H1 (cell line): ENCODE data around the gene EPN3. TPM values are rescaled to one million over a fixed set of nuclear protein-coding genes. Genes with fewer than 3 reads are reported as not detected.

ENCODE experiments used
- CTCF ChIA-PET: fragments of 300-600 bp; sonication (Branson Sonifier 250); formaldehyde crosslinking; loops from one replicate; lab custom pipeline; 2021; ENCODE audit not compliant: partially characterized antibody; lab: Charles Lee
- POLR2A ChIA-PET: fragments of 300-600 bp; sonication (Branson Sonifier 250); formaldehyde crosslinking; loops from one replicate; lab custom pipeline; 2021; ENCODE audit warnings: inconsistent platforms; ENCODE audit not compliant: partially characterized antibody; lab: Charles Lee
- DNase-seq, 2 experiments: peaks; one replicate each; pipeline versions ENCODE4 v3.0.0 to v3.0.0-alpha.2; 2010 to 2022; ENCODE audit warnings: low spot score in 2 of 2, low read depth in 1 of 2, mixed read lengths in 1 of 2
- FAIRE-seq: peaks from 2 replicates; lab custom pipeline; 2011; peaks lifted over from hg19 to GRCh38; lab: Jason Lieb, UNC
- H2AFZ ChIP-seq: 2 replicates; pipeline ENCODE4 v1.8.1; 2012; ENCODE audit warnings: low read length, inconsistent platforms
- H2AK5ac ChIP-seq: 2 replicates; pipeline ENCODE4 v1.6.1; 2013; ENCODE audit warnings: low read depth, low read length
- H2BK120ac ChIP-seq: replicated peaks from 2 replicates; pipeline ENCODE3; 2013; ENCODE audit warnings: low read depth, low read length, inconsistent platforms
- H2BK12ac ChIP-seq: 2 replicates; pipeline ENCODE4 v1.6.1; 2013; ENCODE audit warnings: low read depth, low read length
- H2BK15ac ChIP-seq: 2 replicates; pipeline ENCODE4 v1.6.1; 2013; ENCODE audit warnings: low read length
- H2BK20ac ChIP-seq: 2 replicates; pipeline ENCODE4 v1.6.1; 2013; ENCODE audit warnings: low read length
- H2BK5ac ChIP-seq: 2 replicates; pipeline ENCODE4 v1.6.1; 2013; ENCODE audit warnings: low read depth, low read length
- H3K14ac ChIP-seq: 2 replicates; pipeline ENCODE4 v1.6.1; 2013; ENCODE audit warnings: inconsistent platforms; ENCODE audit not compliant: insufficient read length
- H3K18ac ChIP-seq: 2 replicates; pipeline ENCODE4 v1.6.1; 2013; ENCODE audit warnings: low read length; ENCODE audit errors: extremely low read depth
- H3K23ac ChIP-seq: 2 replicates; pipeline ENCODE4 v1.6.1; 2013; ENCODE audit warnings: inconsistent platforms; ENCODE audit not compliant: insufficient read length
- H3K23me2 ChIP-seq: 2 replicates; pipeline ENCODE4 v1.6.1; 2013; ENCODE audit warnings: low read depth, low read length
- H3K27ac ChIP-seq: 2 replicates; pipeline ENCODE4 v1.6.1; 2011; ENCODE audit warnings: low read depth, low read length, inconsistent platforms
- H3K27me3 ChIP-seq, 4 experiments: replicated peaks in 1 of 4; 1 replicate in 1 of 4; 2 replicates in 3 of 4; pipeline versions ENCODE4 v1.6.1 to v1.8.1; 2011 to 2013; ENCODE audit warnings: low read length in 3 of 4, mild to moderate bottlenecking in 3 of 4, inconsistent platforms in 2 of 4, mixed read lengths in 2 of 4, moderate library complexity in 1 of 4; ENCODE audit not compliant: control insufficient read depth in 3 of 4, insufficient read depth in 3 of 4; ENCODE audit errors: extremely low read depth in 1 of 4
- H3K36me3 ChIP-seq, 4 experiments: 2 replicates each; pipeline versions ENCODE4 v1.6.1 to v1.8.1; 2011 to 2013; ENCODE audit warnings: mild to moderate bottlenecking in 4 of 4, low read length in 3 of 4, moderate library complexity in 2 of 4, control low read depth in 1 of 4, inconsistent platforms in 1 of 4; ENCODE audit not compliant: insufficient read depth in 4 of 4, control insufficient read depth in 2 of 4
- H3K4ac ChIP-seq: replicated peaks from 2 replicates; pipeline ENCODE3; 2013; ENCODE audit warnings: low read length, low read depth, mixed read lengths, inconsistent platforms; ENCODE audit not compliant: insufficient read length
- H3K4me1 ChIP-seq, 4 experiments: replicated peaks in 1 of 4; 1 replicate in 1 of 4; 2 replicates in 3 of 4; pipeline versions ENCODE4 v1.6.1 to v1.8.1; 2011 to 2013; ENCODE audit warnings: low read length in 3 of 4, inconsistent platforms in 2 of 4, mixed read lengths in 1 of 4; ENCODE audit not compliant: insufficient read depth in 4 of 4, control insufficient read depth in 3 of 4
- H3K4me2 ChIP-seq, 2 experiments: 2 replicates each; pipeline versions ENCODE4 v1.6.1 to v1.8.1; 2011 to 2013; ENCODE audit warnings: low read depth in 2 of 2, low read length in 2 of 2, control low read depth in 1 of 2, inconsistent platforms in 1 of 2, mild to moderate bottlenecking in 1 of 2; ENCODE audit not compliant: insufficient read depth in 1 of 2
- H3K4me3 ChIP-seq, 4 experiments: fragments of 200-600, 300-600 bp in 1 of 4; sonication (generic), shearing (Covaris generic), sonication (Bioruptor Twin) in 1 of 4; 2 replicates each; pipeline versions ENCODE4 v1.5.1 to v1.8.1; 2011 to 2016; ENCODE audit warnings: low read length in 4 of 4, low read depth in 3 of 4, control low read depth in 2 of 4, inconsistent platforms in 2 of 4, mild to moderate bottlenecking in 2 of 4, mixed read lengths in 1 of 4, moderate library complexity in 1 of 4; ENCODE audit not compliant: insufficient read depth in 2 of 4; ENCODE audit errors: extremely low read depth in 1 of 4
- H3K56ac ChIP-seq: replicated peaks from 2 replicates; pipeline ENCODE3; 2013; ENCODE audit warnings: low read depth, mild to moderate bottlenecking, mixed read lengths, low read length, inconsistent platforms; ENCODE audit not compliant: insufficient read length
- H3K79me1 ChIP-seq: 2 replicates; pipeline ENCODE4 v1.6.1; 2013; ENCODE audit warnings: low read depth, low read length, control low read depth
- H3K79me2 ChIP-seq, 2 experiments: 2 replicates each; pipeline versions ENCODE4 v1.6.1 to v1.8.1; 2012 to 2013; ENCODE audit warnings: low read length in 2 of 2, mild to moderate bottlenecking in 2 of 2, inconsistent platforms in 1 of 2; ENCODE audit not compliant: insufficient read depth in 2 of 2, control insufficient read depth in 1 of 2
- H3K9ac ChIP-seq, 4 experiments: replicated peaks in 1 of 4; 1 replicate in 1 of 4; 2 replicates in 3 of 4; pipeline versions ENCODE4 v1.6.1 to v1.8.1; 2011 to 2013; ENCODE audit warnings: low read depth in 3 of 4, low read length in 3 of 4, control low read depth in 2 of 4, mild to moderate bottlenecking in 2 of 4, moderate library complexity in 2 of 4, inconsistent platforms in 1 of 4; ENCODE audit errors: extremely low read depth in 1 of 4
- H3K9me3 ChIP-seq, 2 experiments: 2 replicates each; pipeline versions ENCODE4 v1.6.1 to v1.8.1; 2012 to 2013; ENCODE audit warnings: mild to moderate bottlenecking in 2 of 2, moderate library complexity in 2 of 2, control low read depth in 1 of 2, inconsistent platforms in 1 of 2, low read depth in 1 of 2, low read length in 1 of 2, mixed read lengths in 1 of 2; ENCODE audit not compliant: insufficient read depth in 2 of 2
- H4K20me1 ChIP-seq, 2 experiments: replicated peaks in 1 of 2; 2 replicates each; pipeline versions ENCODE3 to v1.8.1; 2011 to 2013; ENCODE audit warnings: inconsistent platforms in 2 of 2, low read length in 2 of 2, mild to moderate bottlenecking in 1 of 2; ENCODE audit not compliant: insufficient read depth in 2 of 2, control insufficient read depth in 1 of 2
- H4K5ac ChIP-seq: 2 replicates; pipeline ENCODE4 v1.6.1; 2013; ENCODE audit warnings: low read length, low read depth, mixed read lengths, inconsistent platforms; ENCODE audit not compliant: insufficient read length
- H4K8ac ChIP-seq: 2 replicates; pipeline ENCODE4 v1.8.0; 2013; ENCODE audit warnings: mild to moderate bottlenecking, moderate library complexity, low read length, inconsistent platforms; ENCODE audit not compliant: insufficient read depth; ENCODE audit errors: extremely low read depth
- H4K91ac ChIP-seq: replicated peaks from 2 replicates; pipeline ENCODE3; 2013; ENCODE audit warnings: low read length, mixed read lengths, inconsistent platforms; ENCODE audit not compliant: insufficient read length
- GABPA ChIP-seq: IDR thresholded peaks from 2 replicates; pipeline ENCODE4 v1.6.1; 2011; ENCODE audit warnings: mild to moderate bottlenecking, low read length, moderate library complexity, borderline replicate concordance; ENCODE audit not compliant: insufficient read depth
- PHF8 ChIP-seq: fragments of 200-600 bp; sonication (generic); conservative IDR thresholded peaks from 2 replicates; pipeline ENCODE4 v1.7.1; 2012; ENCODE audit warnings: low read depth, mild to moderate bottlenecking, inconsistent platforms, low read length, moderate library complexity
- SAP30 ChIP-seq: fragments of 300-600 bp; sonication (generic); IDR thresholded peaks from 2 replicates; pipeline ENCODE4 v1.7.1; 2012; ENCODE audit warnings: low read length, moderate library complexity, mild to moderate bottlenecking, inconsistent platforms; ENCODE audit not compliant: insufficient read depth, insufficient replicate concordance
- TAF7 ChIP-seq: optimal IDR thresholded peaks from 2 replicates; pipeline ENCODE3; 2011; ENCODE audit warnings: low read depth, mild to moderate bottlenecking, inconsistent platforms, low read length, moderate library complexity, borderline replicate concordance
- TBP ChIP-seq: IDR thresholded peaks from 2 replicates; pipeline ENCODE4 v1.6.1; 2011; ENCODE audit warnings: low read depth, low read length, improper control_type of control experiment
- WGBS, 2 experiments: shearing (Covaris generic) in 1 of 2; methylation state at CpG; one replicate each; pipeline versions ENCODE4 v1.1.6 to v1.1.7; 2013 to 2015; ENCODE audit warnings: low lambda C conversion rate in 2 of 2, mixed read lengths in 2 of 2, inconsistent platforms in 1 of 2, low coverage in 1 of 2, missing lambda C conversion rate in 1 of 2; ENCODE audit not compliant: insufficient replicate concordance in 2 of 2, insufficient coverage in 1 of 2, insufficient read length in 1 of 2; ENCODE audit errors: extremely low coverage in 1 of 2, missing lambda C conversion rate in 1 of 2; 5-methylcytosine and 5-hydroxymethylcytosine counted together
- polyA plus RNA-seq, 7 experiments: library from polyadenylated mRNA; depleted of rRNA in 3 of 7; stranded (reverse) in 5 of 7; unstranded in 2 of 7; fragments of >200 nt in 5 of 7; fragments of 200-250 nt in 2 of 7; gene quantifications; 1 replicate in 5 of 7; 2 replicates in 1 of 7; 4 replicates in 1 of 7; pipeline versions ENCODE4 v1.2.1 to v1.2.3, GENCODE V29; 2011 to 2013; ENCODE audit warnings: missing spikeins in 2 of 7, mixed read lengths in 2 of 7
- total RNA-seq: library from RNA; stranded (reverse); fragmentation: NEBNext Ultra II Directional; extraction: Animal tissue kit (Norgen Biotek cat#: 25700); gene quantifications from 2 replicates; pipeline ENCODE4 v1.2.1, GENCODE V29; 2021

The EPN3 gene
- total and polyA plus RNA-seq, 2 of the 8 experiments (the other 6 are each of a cell fraction or from before 2014, with no cell fraction given), result 6.7 to 7.9 TPM

DNA sequence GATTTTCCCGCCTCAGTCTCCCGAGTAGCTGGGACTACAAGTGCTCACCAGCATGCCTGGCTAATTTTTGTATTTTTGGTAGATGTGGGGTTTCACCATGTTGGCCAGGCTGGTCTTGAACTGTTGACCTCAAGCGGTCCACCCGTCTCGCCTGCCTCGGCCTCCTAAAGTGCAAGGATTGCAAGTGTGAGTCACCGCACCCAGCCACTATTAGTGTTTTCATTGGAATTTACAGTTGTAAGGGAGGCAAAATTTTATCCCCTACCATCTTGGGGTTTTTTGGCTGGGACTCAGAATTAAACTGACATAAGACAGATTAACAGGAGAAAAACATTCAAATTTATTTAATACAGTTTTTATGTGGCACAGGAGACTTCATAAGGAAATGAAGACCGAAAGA is 36.6 kb upstream of the EPN3 start:
- FAIRE-seq, result no peak
- H2AFZ ChIP-seq, result no peak overlapping the region
- no peak overlapping the region for H3K9ac ChIP-seq
- H3K36me3 ChIP-seq, result no peaks in the 10 kb centered on the region
- no peaks in the 10 kb centered on the region for H4K20me1 ChIP-seq
- CTCF ChIA-PET, result interaction anchor here (1.2 to 3.2 kb wide), 4 partner anchors 10 to 37 kb away, joined by 5 to 12 read pairs (median 8); partner anchors contain the start of genes EPN3 and RSAD1
- H3K4me3 ChIP-seq, result no peak overlapping the region
- H3K27ac ChIP-seq, result no peak overlapping the region
- no peak overlapping the region for H2AK5ac ChIP-seq
- H4K8ac ChIP-seq, result no peak overlapping the region
- H3K4ac ChIP-seq, result no peak overlapping the region
- H3K4me1 ChIP-seq, result no peaks in the 10 kb centered on the region
- H4K5ac ChIP-seq, result no peak overlapping the region
- no peak overlapping the region for H2BK5ac ChIP-seq
- no peaks in the 10 kb centered on the region for H3K23me2 ChIP-seq
- no peak overlapping the region for H3K18ac ChIP-seq
- H2BK12ac ChIP-seq, result no peak overlapping the region
- H4K91ac ChIP-seq, result no peak overlapping the region
- no peak overlapping the region for H2BK15ac ChIP-seq
- no peak overlapping the region for H3K23ac ChIP-seq
- H3K56ac ChIP-seq, result no peak overlapping the region
- H3K27me3 ChIP-seq, result no peaks in the 10 kb centered on the region
- H2BK120ac ChIP-seq, result no peak overlapping the region
- H2BK20ac ChIP-seq, result no peak overlapping the region
- 97% methylated on average over 6 of the region's 8 CpGs; no CpG with 5 or more reads in 1 of the 2 experiments for WGBS, 2 experiments
- no peaks in the 10 kb centered on the region for H3K79me2 ChIP-seq
- H3K79me1 ChIP-seq, result no peaks in the 10 kb centered on the region
- no peak overlapping the region for H3K14ac ChIP-seq
- POLR2A ChIA-PET, result no interaction called here
- no peak overlapping the region for H3K4me2 ChIP-seq
- no peak for DNase-seq
- no peaks in the 10 kb centered on the region for H3K9me3 ChIP-seq
- TF ChIP-seq SAP30 (no peak), PHF8 (no peak), TAF7 (no peak), GABPA (no peak), TBP (no peak)
